Karpas-422 (cell line): ENCODE data around the gene WDR6. TPM values are rescaled to one million over a fixed set of nuclear protein-coding genes. Genes with fewer than 3 reads are reported as not detected.
A peak's percentile ranks its signal among the peaks of the same experiment; 100 is the strongest.
"Not testable (repeated sequence)": the region's sequence is repeated elsewhere in the genome, so short reads cannot be mapped to it uniquely, and the experiment has no call there.

Experiments
- DNase-seq: peaks from one replicate; pipeline ENCODE4 v3.0.0-alpha.2; 2015
- H2AFZ ChIP-seq: fragments of 200-600 bp; sonication (generic); 2 replicates; pipeline ENCODE4 v1.6.1; 2014; ENCODE audit warnings: antibody characterized with exemption, low read length, mixed read lengths
- H3K27ac ChIP-seq: fragments of 200-600 bp; sonication (generic); 2 replicates; pipeline ENCODE4 v1.5.1; 2014; ENCODE audit warnings: mild to moderate bottlenecking, low read length, moderate library complexity
- H3K27me3 ChIP-seq: fragments of 200-600 bp; sonication (generic); 2 replicates; pipeline ENCODE4 v1.6.1; 2014; ENCODE audit warnings: low read length, mixed read lengths
- H3K36me3 ChIP-seq: fragments of 200-600 bp; sonication (generic); 2 replicates; pipeline ENCODE4 v1.6.1; 2014; ENCODE audit warnings: low read length, mixed read lengths; ENCODE audit not compliant: insufficient read depth
- H3K4me1 ChIP-seq: fragments of 200-600 bp; sonication (generic); 2 replicates; pipeline ENCODE4 v1.6.1; 2014; ENCODE audit warnings: mild to moderate bottlenecking, low read length, mixed read lengths
- H3K4me2 ChIP-seq: fragments of 200-600 bp; sonication (generic); 2 replicates; pipeline ENCODE4 v1.6.1; 2014; ENCODE audit warnings: low read length, low read depth, mild to moderate bottlenecking; ENCODE audit not compliant: poor library complexity, severe bottlenecking
- H3K4me3 ChIP-seq: fragments of 200-600 bp; sonication (generic); 2 replicates; pipeline ENCODE4 v1.5.1; 2014; ENCODE audit warnings: mild to moderate bottlenecking, antibody characterized with exemption, low read length, mixed read lengths
- H3K79me2 ChIP-seq: fragments of 200-600 bp; sonication (generic); 2 replicates; pipeline ENCODE4 v1.6.1; 2014; ENCODE audit warnings: mild to moderate bottlenecking, low read length, mixed read lengths
- H3K9ac ChIP-seq: fragments of 200-600 bp; sonication (generic); 2 replicates; pipeline ENCODE4 v1.6.0; 2014; ENCODE audit warnings: low read length
- H3K9me2 ChIP-seq: fragments of 200-600 bp; sonication (generic), shearing (Covaris generic); replicated peaks from 2 replicates; pipeline ENCODE4 v1.6.0; 2014; ENCODE audit warnings: mild to moderate bottlenecking, low read length, moderate library complexity; ENCODE audit not compliant: insufficient read depth
- H3K9me3 ChIP-seq: fragments of 300-700, 200-600 bp; sonication (generic); 2 replicates; pipeline ENCODE4 v1.6.1; 2014; ENCODE audit warnings: low read length, mixed read lengths
- H4K20me1 ChIP-seq: fragments of 200-600 bp; sonication (generic); 2 replicates; pipeline ENCODE4 v1.6.1; 2014; ENCODE audit warnings: mild to moderate bottlenecking, antibody characterized with exemption, low read length, low read depth; ENCODE audit not compliant: insufficient read depth
- total RNA-seq: library from RNA; depleted of rRNA; stranded (reverse); fragments of >200 nt; shearing (Covaris generic); gene quantifications from 2 replicates; pipeline ENCODE4 v1.2.3, GENCODE V29; 2014; ENCODE audit warnings: low replicate concordance

The WDR6 gene
- total RNA-seq, 1 experiment from 2014 or later, result 82.1 TPM

DNA sequence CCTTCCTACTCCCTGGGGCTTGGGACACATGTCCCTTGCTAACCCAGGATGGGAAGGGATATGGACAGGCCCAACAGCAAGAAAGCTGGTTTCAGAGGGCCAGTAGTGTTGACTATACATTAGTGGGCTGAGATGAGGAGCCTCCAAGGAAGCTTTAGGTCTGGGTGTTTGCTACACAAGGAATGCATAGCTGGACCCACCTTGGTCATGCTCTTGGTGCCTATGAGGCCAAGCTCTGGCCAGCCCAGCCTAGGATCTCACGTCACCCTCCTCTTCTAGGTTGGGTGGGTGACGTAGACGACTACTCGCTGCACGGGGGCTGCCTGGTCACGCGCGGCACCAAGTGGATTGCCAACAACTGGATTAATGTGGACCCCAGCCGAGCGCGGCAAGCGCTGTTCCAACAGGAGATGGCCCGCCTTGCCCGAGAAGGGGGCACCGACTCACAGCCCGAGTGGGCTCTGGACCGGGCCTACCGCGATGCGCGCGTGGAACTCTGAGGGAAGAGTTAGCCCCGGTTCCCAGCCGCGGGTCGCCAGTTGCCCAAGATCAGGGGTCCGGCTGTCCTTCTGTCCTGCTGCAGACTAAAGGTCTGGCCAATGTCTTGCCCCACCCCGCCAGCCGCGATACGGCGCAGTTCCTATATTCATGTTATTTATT is 653 bp upstream of the WDR6 start:
- Histone ChIP-seq H4K20me1 (peaks cover 7% of the 10 kb centered on the region; the same call in 1 of the 2 replicates), H3K79me2 (peaks cover 25% of the 10 kb centered on the region), H3K9me3 (no peaks in the 10 kb centered on the region), H3K4me3 (peak overlapping the region; percentile 82), H3K9ac (peak overlapping the region; percentile 77), H3K27ac (no peak overlapping the region), H3K9me2 (no peaks in the 10 kb centered on the region), H3K36me3 (no peaks in the 10 kb centered on the region), H3K27me3 (no peaks in the 10 kb centered on the region), H3K4me2 (peak overlapping the region; percentile 93), H2AFZ (no peak overlapping the region), H3K4me1 (peaks cover 23% of the 10 kb centered on the region)
- no peak for DNase-seq

DNA sequence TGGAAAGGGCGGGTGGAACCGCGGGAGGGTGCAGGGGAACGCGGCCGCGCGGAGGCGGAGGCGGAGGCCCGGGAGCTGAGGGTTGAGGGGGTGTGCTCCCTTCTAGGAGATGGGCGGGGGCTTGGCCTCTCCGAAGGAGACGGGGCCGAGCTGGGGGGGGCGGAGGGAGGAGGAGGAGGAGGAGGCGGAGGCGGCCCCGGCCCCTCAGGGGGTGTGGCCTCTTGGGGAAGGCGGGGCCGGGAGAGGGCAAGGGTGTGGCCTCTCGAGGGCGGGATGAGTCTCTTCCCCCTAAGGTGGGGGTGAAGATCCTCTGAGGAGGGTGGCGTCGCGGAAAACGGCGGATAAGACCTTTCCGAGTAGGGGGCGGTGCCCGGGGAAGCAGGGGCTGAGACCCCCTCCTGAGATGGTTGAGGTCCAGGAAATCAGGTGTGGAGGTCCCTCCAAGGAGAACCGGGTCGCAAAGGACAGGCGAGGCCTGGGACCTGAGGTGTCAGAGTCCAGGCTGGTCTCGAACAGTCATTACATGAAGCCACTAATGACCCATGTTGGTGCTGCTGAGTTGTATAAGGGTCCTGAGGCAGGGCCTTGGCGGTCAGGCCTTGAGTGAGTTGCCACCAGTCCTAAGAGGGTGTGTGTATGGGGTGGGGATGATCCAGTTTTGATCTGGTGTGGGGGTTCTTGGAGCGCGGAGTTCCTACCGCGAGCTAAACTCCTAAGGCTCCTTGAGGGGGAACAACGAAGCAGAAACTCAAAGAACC is 759 bp downstream of the WDR6 start:
- Histone ChIP-seq H3K27me3 (no peaks in the 10 kb centered on the region), H4K20me1 (peaks cover 7% of the 10 kb centered on the region; the same call in 1 of the 2 replicates), H3K27ac (peak overlapping the region; percentile 85), H3K9ac (peak overlapping the region; percentile 90), H2AFZ (no peak overlapping the region), H3K79me2 (peaks cover 31% of the 10 kb centered on the region), H3K9me2 (no peaks in the 10 kb centered on the region), H3K4me3 (peak overlapping the region; percentile 82), H3K4me1 (peaks cover 23% of the 10 kb centered on the region), H3K4me2 (peak overlapping the region; percentile 93), H3K9me3 (no peaks in the 10 kb centered on the region), H3K36me3 (no peaks in the 10 kb centered on the region)
- peak; percentile 97 for DNase-seq

DNA sequence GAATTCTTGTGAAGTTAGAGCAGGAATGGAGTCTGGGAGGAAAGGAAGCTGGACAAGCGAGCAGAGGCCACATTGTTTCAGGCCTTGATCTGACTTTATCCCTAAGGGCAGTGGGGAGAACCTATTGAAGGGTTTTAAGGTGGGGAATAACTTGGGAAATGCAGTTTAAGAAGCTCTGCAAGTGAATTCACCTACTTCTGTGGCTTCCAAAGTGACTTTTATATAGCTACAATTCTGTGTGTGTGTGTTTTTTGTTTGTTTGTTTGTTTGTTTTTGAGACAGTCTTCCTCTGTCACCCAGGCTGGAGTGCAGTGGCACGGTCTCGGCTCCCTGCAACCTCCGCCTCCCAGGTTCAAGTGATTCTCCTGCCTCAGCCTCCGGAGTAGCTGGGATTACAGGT is 1.4 kb downstream of the WDR6 start:
- DNase-seq, result not testable (repeated sequence)
- Histone ChIP-seq H3K79me2 (peaks cover 31% of the 10 kb centered on the region), H3K4me1 (peaks cover 25% of the 10 kb centered on the region)

DNA sequence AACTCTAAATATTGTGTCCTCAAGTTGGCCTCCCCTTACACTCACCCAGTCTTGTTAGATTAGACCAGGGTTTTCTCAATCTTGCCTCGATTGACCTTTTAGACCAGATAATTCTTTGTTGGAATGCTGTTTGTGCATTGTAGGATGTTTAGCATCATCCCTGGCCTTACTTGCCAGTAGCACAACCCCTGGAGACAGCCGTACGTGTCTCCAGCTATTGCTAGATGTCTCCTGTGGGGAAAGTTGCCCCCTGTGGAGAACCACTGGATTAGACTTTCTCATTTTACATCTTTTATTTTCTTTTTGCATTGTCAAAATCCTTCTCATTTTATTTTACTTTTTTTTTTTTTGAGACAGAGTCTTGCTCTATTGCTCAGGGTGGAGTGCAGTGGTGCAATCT is 2.2 kb downstream of the WDR6 start:
- Histone ChIP-seq H3K4me1 (peaks cover 33% of the 10 kb centered on the region), H3K79me2 (peaks cover 31% of the 10 kb centered on the region), H3K9me3 (no peaks in the 10 kb centered on the region), H3K4me2 (no peak overlapping the region), H3K9ac (no peak overlapping the region), H2AFZ (no peak overlapping the region), H3K9me2 (no peaks in the 10 kb centered on the region), H3K4me3 (no peak overlapping the region), H3K36me3 (no peaks in the 10 kb centered on the region), H4K20me1 (peaks cover 15% of the 10 kb centered on the region; the same call in 1 of the 2 replicates), H3K27me3 (no peaks in the 10 kb centered on the region), H3K27ac (no peak overlapping the region)
- no peak for DNase-seq

More for the DNA sequence above, 1.4 kb downstream of the WDR6 start:
- peak overlapping the region; percentile 93 for H3K4me2 ChIP-seq
- not testable (repeated sequence) for H3K36me3 ChIP-seq, H3K9me3 ChIP-seq, H3K27me3 ChIP-seq, H2AFZ ChIP-seq, H3K9me2 ChIP-seq, H3K27ac ChIP-seq
- H4K20me1 ChIP-seq, result peaks cover 12% of the 10 kb centered on the region; the same call in 1 of the 2 replicates
- H3K4me3 ChIP-seq, result peak overlapping the region; percentile 82
- H3K9ac ChIP-seq, result peak overlapping the region; percentile 69

DNA sequence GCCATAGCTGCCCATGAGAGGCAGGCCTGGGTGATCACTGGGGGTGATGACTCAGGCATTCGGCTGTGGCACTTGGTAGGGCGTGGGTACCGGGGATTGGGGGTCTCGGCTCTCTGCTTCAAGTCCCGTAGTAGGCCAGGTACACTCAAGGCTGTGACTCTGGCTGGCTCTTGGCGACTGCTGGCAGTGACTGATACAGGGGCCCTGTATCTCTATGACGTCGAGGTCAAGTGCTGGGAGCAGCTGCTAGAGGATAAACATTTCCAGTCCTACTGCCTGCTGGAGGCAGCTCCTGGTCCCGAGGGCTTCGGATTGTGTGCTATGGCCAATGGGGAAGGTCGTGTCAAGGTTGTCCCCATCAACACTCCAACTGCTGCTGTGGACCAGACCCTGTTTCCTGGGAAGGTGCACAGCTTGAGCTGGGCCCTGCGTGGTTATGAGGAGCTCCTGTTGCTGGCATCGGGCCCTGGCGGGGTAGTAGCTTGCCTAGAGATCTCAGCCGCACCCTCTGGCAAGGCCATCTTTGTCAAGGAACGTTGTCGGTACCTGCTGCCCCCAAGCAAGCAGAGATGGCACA is 5.3 kb downstream of the WDR6 start:
- no peak for DNase-seq
- peaks cover 15% of the 10 kb centered on the region; the same call in 1 of the 2 replicates for H4K20me1 ChIP-seq
- no peaks in the 10 kb centered on the region for H3K9me3 ChIP-seq
- no peak overlapping the region for H3K9ac ChIP-seq
- H3K79me2 ChIP-seq, result peaks cover 28% of the 10 kb centered on the region
- H3K36me3 ChIP-seq, result peaks cover 7% of the 10 kb centered on the region; the same call in 1 of the 2 replicates
- no peaks in the 10 kb centered on the region for H3K27me3 ChIP-seq
- H3K27ac ChIP-seq, result no peak overlapping the region
- H3K4me1 ChIP-seq, result peaks cover 30% of the 10 kb centered on the region
- no peak overlapping the region for H3K4me3 ChIP-seq
- no peak overlapping the region for H2AFZ ChIP-seq
- H3K9me2 ChIP-seq, result no peaks in the 10 kb centered on the region
- no peak overlapping the region for H3K4me2 ChIP-seq

DNA sequence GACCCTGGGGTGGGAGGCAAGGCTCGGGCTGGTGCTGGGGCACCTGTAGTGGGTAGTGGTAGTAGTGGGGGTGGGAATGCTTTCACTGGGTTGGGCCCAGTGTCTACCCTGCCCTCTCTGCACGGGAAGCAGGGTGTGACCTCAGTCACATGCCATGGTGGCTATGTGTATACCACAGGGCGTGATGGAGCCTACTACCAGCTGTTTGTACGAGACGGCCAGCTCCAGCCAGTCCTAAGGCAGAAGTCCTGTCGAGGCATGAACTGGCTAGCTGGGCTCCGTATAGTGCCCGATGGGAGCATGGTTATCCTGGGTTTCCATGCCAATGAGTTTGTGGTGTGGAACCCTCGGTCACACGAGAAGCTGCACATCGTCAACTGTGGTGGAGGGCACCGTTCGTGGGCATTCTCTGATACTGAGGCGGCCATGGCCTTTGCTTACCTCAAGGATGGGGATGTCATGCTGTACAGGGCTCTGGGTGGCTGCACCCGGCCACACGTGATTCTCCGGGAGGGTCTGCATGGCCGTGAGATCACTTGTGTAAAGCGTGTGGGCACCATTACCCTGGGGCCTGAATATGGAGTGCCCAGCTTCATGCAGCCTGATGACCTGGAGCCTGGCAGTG is 6.0 kb downstream of the WDR6 start:
- Histone ChIP-seq H3K27ac (no peak overlapping the region), H3K27me3 (no peaks in the 10 kb centered on the region), H3K4me3 (no peak overlapping the region), H3K9ac (no peak overlapping the region), H3K79me2 (peaks cover 24% of the 10 kb centered on the region), H3K36me3 (peaks cover 7% of the 10 kb centered on the region; the same call in 1 of the 2 replicates), H2AFZ (no peak overlapping the region), H3K4me1 (peaks cover 30% of the 10 kb centered on the region), H3K4me2 (no peak overlapping the region), H4K20me1 (peaks cover 13% of the 10 kb centered on the region; the same call in 1 of the 2 replicates), H3K9me2 (no peaks in the 10 kb centered on the region), H3K9me3 (no peaks in the 10 kb centered on the region)
- no peak for DNase-seq

DNA sequence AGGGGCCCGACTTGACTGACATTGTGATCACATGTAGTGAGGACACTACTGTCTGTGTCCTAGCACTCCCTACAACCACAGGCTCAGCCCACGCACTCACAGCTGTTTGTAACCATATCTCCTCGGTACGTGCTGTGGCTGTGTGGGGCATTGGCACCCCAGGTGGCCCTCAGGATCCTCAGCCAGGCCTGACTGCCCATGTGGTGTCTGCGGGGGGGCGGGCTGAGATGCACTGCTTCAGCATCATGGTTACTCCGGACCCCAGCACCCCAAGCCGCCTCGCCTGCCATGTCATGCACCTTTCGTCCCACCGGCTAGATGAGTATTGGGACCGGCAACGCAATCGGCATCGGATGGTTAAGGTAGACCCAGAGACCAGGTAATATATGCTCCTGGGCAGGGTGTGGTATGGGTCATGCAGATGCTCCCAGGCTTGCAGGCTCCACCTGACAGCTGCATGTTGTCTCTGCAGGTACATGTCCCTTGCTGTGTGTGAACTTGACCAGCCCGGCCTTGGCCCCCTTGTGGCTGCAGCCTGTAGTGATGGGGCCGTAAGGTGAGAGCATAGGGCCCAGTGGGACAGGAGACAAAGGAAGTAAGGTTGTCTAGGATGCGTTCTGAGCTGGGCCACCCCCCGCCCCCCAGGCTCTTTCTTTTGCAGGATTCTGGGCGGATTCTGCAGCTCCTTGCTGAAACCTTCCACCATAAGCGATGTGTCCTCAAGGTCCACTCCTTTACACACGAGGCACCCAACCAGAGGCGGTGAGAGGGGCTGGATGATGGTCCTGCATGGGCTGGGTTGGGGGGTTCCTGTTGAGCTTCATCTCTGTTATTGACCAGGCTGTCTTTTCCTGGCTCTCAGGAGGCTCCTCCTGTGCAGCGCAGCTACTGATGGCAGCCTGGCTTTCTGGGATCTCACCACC is 6.8 kb downstream of the WDR6 start:
- H3K4me3 ChIP-seq, result no peak overlapping the region
- peaks cover 9% of the 10 kb centered on the region; the same call in 1 of the 2 replicates for H4K20me1 ChIP-seq
- H3K9me2 ChIP-seq, result no peaks in the 10 kb centered on the region
- H3K27me3 ChIP-seq, result no peaks in the 10 kb centered on the region
- peaks cover 16% of the 10 kb centered on the region for H3K79me2 ChIP-seq
- no peak overlapping the region for H3K27ac ChIP-seq
- H3K9ac ChIP-seq, result no peak overlapping the region
- DNase-seq, result peak; percentile 90
- H3K4me2 ChIP-seq, result no peak overlapping the region
- peaks cover 29% of the 10 kb centered on the region for H3K4me1 ChIP-seq
- no peaks in the 10 kb centered on the region for H3K9me3 ChIP-seq
- no peak overlapping the region for H2AFZ ChIP-seq
- peaks cover 7% of the 10 kb centered on the region; the same call in 1 of the 2 replicates for H3K36me3 ChIP-seq
